DMS 273 (cell line): ENCODE data around the gene ME1.
A peak's percentile ranks its signal among the peaks of the same experiment; 100 is the strongest.
"Not testable (repeated sequence)": the region's sequence is repeated elsewhere in the genome, so short reads cannot be mapped to it uniquely, and the experiment has no call there.

Experiments used
- DNase-seq: peaks from one replicate; lab custom pipeline; 2025; ENCODE audit not compliant: unreplicated experiment; lab: John Stamatoyannopoulos, UW

ME1 gene

GRCh38 chr6:83430611-83431544 lies at the start of gene ME1:
Gene ME1 (minus strand): TSS chr6:83431051. CDS start chr6:83430954, 97 bp downstream.
- peak; percentile 88 for DNase-seq

DNA sequence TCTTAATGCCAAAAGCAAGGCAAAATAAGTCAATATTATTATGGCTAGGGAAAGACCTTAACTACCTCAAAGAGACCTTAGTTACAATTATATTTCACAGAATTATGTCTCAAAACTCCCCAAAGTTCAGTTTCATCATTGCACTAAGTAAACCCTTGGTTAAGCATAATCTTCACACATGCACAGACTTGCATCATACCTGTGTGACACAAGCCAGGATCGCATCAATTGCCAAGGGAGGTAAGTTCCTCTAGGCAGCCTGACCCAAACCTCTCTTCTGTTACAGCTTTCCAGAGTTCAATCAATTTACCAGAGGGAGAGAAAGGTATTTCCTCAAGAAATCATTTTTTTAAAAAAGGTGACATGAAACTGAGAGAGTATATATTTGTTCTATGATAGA lies 49.6 kb upstream of the ME1 start:
- no peak for DNase-seq

GRCh38 chr6:83479389-83479788 lies 48.5 kb upstream of the ME1 start:
- no peak for DNase-seq

- DNase-seq: no peak
Measured at GRCh38 chr6:83476971-83477370, 46.1 kb upstream of the ME1 start.

DNA sequence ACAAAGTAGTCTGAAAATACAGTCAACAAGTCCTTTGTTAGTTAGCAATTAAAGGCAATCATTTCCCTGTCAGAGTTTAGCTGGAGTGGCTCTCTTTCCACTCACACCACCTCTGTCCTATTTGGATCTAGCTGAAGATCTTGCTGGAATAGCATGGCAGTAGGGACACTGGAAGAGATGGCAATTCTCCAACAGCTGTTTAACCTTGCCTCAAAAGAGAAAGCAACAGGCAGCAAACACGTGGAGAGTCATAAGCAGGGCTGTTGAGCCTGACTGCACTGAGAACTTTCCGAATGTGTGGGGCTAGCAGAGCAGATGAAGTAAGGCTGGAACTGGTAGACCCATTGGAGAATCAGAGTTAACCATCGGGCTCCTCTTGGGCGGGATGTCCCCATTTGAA lies 43.5 kb upstream of the ME1 start:
- peak; percentile 23 for DNase-seq

- no peak for DNase-seq
Measured at GRCh38 chr6:83472767-83473166, 41.9 kb upstream of the ME1 start.

DNA sequence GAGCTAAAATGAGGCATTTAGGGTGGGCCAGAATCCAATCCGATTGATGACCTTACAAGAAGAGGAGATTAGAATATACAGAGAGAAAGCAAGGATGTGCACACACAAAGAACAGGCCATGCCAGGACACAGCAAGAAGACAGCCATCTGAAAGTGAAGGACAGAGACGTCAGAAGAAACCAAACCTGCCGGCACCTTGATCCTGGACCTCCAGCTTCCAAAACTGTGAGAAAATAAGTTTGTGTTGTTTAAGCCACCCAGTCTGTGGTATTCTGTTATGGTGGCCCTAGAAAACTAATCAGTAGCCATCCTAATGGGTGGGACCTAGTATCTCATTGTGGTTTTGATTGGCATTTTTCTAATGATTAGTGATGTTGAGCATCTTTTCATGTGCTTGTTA lies 39.7 kb upstream of the ME1 start:
- no peak for DNase-seq

GRCh38 chr6:83470001-83470400 lies 39.1 kb upstream of the ME1 start:
- no peak for DNase-seq

GRCh38 chr6:83467620-83468036 lies 36.8 kb upstream of the ME1 start:
- DNase-seq: peak; percentile 6

- DNase-seq: no peak
Measured at GRCh38 chr6:83466328-83466727, 35.5 kb upstream of the ME1 start.

GRCh38 chr6:83464381-83465140 lies 33.7 kb upstream of the ME1 start:
- no peak for DNase-seq

- no peak for DNase-seq
Measured at GRCh38 chr6:83463886-83464285, 33.0 kb upstream of the ME1 start.

DNA sequence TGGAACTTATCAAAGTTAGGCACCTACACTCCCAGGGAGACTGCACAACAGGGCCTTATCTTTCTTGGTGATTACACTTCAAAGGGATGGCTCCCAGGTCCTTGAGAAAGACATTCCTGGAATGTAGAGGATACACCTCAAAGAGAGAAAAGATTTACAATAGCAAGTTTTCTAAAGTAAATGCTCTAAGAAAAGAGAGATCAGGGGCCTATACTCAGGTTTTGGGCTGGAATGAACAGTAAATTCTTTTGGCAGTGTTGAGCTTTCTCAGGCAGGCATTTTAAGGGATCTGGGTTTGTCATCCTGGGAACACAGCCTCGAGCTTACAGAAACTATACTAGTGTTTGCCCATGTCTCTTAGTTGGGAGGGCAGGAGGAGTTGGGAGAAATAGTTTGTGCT lies 31.7 kb upstream of the ME1 start:
- DNase-seq: no peak

DNA sequence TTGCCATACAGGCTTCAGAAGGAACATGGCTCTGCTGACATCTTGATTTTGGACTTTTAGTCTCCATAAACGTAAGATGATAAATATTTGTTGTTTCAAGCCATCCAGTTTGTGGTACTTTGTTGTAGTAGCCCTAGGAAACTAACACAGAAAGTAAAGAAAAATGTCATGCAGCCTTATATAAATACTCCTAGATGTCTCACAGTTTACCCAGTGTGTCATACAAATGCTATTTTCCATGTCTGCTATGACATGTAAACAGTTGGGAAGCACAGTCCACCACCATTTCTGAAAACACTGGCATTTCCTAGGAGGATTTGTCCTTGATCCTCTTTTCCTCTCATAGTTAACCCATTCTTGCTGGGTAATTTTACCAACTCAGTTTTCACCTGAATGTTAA lies 30.6 kb upstream of the ME1 start:
- DNase-seq: no peak

DNA sequence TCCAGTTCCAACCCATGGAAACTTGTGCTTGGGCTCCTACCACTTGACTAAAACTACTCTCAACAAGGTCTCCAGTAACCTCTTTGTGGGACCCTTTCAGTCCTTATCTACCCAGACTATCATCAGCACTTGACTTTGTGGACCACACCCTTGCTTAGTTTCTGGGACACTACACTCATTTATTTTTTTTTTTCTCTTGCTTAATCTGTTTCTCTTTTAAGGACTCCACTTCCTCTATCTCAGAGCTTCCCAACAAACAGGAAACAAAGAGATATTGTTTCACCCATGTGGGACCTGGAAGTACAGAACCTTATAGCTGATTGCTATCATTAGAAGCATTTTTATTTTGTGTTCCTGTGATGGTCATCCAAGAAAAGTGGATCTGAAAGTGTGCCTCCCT lies 28.8 kb upstream of the ME1 start:
- DNase-seq: no peak

GRCh38 chr6:83450015-83450414 lies 19.2 kb upstream of the ME1 start:
- DNase-seq: not testable (repeated sequence)

- not testable (repeated sequence) for DNase-seq
Measured at GRCh38 chr6:83444086-83444699, 13.3 kb upstream of the ME1 start.

DNA sequence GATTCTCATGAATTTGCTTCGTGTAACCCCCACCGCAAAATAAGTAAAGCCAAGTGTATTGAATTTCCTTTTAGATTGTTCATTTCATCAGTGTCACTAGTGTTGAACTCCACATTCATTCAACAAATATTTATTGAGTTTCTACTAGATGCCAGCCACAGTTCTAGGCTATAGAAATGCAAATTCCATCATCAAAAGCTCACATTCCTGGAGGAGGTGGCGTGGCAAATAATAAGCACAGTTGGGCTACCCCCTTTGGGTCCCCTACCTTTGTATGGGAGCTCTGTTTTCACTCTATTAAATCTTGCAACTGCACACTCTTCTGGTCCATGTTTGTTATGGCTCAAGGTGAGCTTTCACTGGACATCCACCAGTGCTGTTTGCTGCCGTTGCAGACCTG lies 12.7 kb upstream of the ME1 start:
- no peak for DNase-seq

- DNase-seq: no peak
Measured at GRCh38 chr6:83442752-83443151, 11.9 kb upstream of the ME1 start.

DNA sequence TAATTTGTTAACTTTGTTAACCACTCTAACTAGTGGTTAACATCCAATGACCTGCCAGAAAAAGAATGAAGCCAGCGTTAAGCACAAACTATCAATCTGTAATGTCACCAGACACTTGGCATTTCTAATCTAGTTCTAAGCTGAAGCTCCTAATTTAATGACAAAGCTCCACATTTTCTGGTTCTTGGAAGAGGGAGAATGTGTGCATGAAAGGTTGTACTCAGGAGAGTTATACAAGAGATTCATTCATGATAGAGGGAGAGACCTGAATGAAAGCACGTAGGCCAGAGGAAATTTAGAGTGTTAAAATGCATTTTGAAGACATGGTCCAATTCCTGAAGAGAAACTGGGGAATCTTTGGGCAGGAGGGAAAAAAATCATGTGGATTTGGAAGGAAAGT lies 8.3 kb upstream of the ME1 start:
- no peak for DNase-seq

DNA sequence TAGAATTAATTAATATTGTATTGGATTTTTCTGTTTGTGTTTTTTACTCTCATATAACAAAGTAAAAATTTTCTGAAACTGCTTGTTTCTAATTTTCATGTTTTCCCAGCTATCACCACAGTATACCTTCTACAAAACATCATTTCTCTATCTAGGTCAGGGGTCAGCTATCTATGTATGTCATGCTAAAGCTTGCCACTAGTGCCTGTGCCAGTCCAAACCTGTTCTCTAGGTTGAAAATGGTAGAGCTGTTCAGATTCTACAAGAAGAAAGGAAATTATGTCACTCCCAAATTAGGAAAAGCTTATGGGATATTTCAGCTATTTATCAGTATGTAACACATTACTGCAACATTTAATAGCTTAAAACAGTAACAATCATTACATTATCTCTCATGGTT lies 5.8 kb upstream of the ME1 start:
- no peak for DNase-seq

GRCh38 chr6:83433177-83433576 lies 2.3 kb upstream of the ME1 start:
- no peak for DNase-seq
